HEK293 (cell line): ENCODE data around the gene NID1.

Experiments
- CTCF ChIA-PET: fragments of 350-600 bp; formaldehyde crosslinking; extraction: SDS; loops from one replicate; lab custom pipeline; 2021; ENCODE audit warnings: antibody characterized with exemption; lab: Yijun Ruan, JAX
- POLR2A ChIA-PET: fragments of 300-600 bp; formaldehyde crosslinking; extraction: SDS; loops from one replicate; lab custom pipeline; 2020; ENCODE audit warnings: antibody characterized with exemption, inconsistent platforms; lab: Yijun Ruan, JAX
- H3K27ac ChIP-seq: fragments of 200-500 bp; sonication (Bioruptor generic); 2 replicates; pipeline ENCODE4 v1.5.1; 2014; ENCODE audit warnings: low read depth, low read length, control low read depth, inconsistent platforms; ENCODE audit errors: extremely low read depth
- H3K36me3 ChIP-seq, 2 experiments: fragments of 200-500 bp in 1 of 2; sonication (Bioruptor generic) in 1 of 2; 1 replicate in 1 of 2; 2 replicates in 1 of 2; pipeline ENCODE4 v1.5.1; 2014 to 2017; ENCODE audit warnings: inconsistent platforms in 2 of 2, low read length in 2 of 2; ENCODE audit not compliant: control insufficient read depth in 2 of 2, insufficient read depth in 1 of 2
- H3K4me1 ChIP-seq: fragments of 200-500 bp; sonication (Bioruptor generic); 2 replicates; pipeline ENCODE4 v1.5.1; 2014; ENCODE audit warnings: mild to moderate bottlenecking, low read length, inconsistent platforms; ENCODE audit not compliant: control insufficient read depth, insufficient read depth
- H3K4me3 ChIP-seq: 2 replicates; pipeline ENCODE4 v1.5.1; 2011; ENCODE audit warnings: low read depth, mild to moderate bottlenecking, control low read depth, low read length, moderate library complexity
- H3K9me3 ChIP-seq: fragments of 200-500 bp; sonication (Bioruptor generic); 2 replicates; pipeline ENCODE4 v1.5.1; 2014; ENCODE audit warnings: low read depth, low read length, inconsistent platforms; ENCODE audit not compliant: control insufficient read depth, insufficient read depth
- BCL11A ChIP-seq: fragments of 450-650 bp; formaldehyde crosslinking; IDR thresholded peaks from 2 replicates; pipeline ENCODE4 v1.5.1; 2016; ENCODE audit warnings: low read depth, missing biosample characterization, missing genetic modification characterization
- GLI2 ChIP-seq: fragments of 450-650 bp; formaldehyde crosslinking; IDR thresholded peaks from 2 replicates; pipeline ENCODE4; 2017; ENCODE audit warnings: missing biosample characterization, missing genetic modification characterization, low read depth, borderline replicate concordance
- MYNN ChIP-seq: fragments of 450-650 bp; formaldehyde crosslinking; IDR thresholded peaks from 2 replicates; pipeline ENCODE4 v1.5.1; 2016; ENCODE audit warnings: missing biosample characterization, missing genetic modification characterization, borderline replicate concordance
- OVOL3 ChIP-seq: fragments of 450-650 bp; formaldehyde crosslinking; IDR thresholded peaks from 2 replicates; pipeline ENCODE4 v1.5.1; 2016; ENCODE audit warnings: missing biosample characterization, missing genetic modification characterization
- SCRT2 ChIP-seq: fragments of 450-650 bp; formaldehyde crosslinking; IDR thresholded peaks from 2 replicates; pipeline ENCODE4 v1.5.1; 2016; ENCODE audit warnings: missing biosample characterization, missing genetic modification characterization
- SP3 ChIP-seq: fragments of 450-650 bp; formaldehyde crosslinking; IDR thresholded peaks from 2 replicates; pipeline ENCODE4 v1.5.1; 2016; ENCODE audit warnings: missing biosample characterization, missing genetic modification characterization
- ZBTB20 ChIP-seq: fragments of 450-650 bp; formaldehyde crosslinking; IDR thresholded peaks from 2 replicates; pipeline ENCODE4 v1.5.1; 2016; ENCODE audit warnings: missing biosample characterization, missing genetic modification characterization
- ZBTB21 ChIP-seq: fragments of 450-650 bp; formaldehyde crosslinking; IDR thresholded peaks from 2 replicates; pipeline ENCODE4 v1.5.1; 2017; ENCODE audit warnings: missing biosample characterization, missing genetic modification characterization
- ZBTB26 ChIP-seq: fragments of 450-650 bp; formaldehyde crosslinking; optimal IDR thresholded peaks from 2 replicates; pipeline ENCODE3; 2016; ENCODE audit warnings: missing biosample characterization, mild to moderate bottlenecking, missing genetic modification characterization
- ZBTB48 ChIP-seq: fragments of 450-650 bp; formaldehyde crosslinking; IDR thresholded peaks from 2 replicates; pipeline ENCODE4 v1.5.1; 2016; ENCODE audit warnings: missing biosample characterization, missing genetic modification characterization
- ZFP69B ChIP-seq: fragments of 450-650 bp; formaldehyde crosslinking; IDR thresholded peaks from 2 replicates; pipeline ENCODE4 v1.5.1; 2016; ENCODE audit warnings: missing biosample characterization, missing genetic modification characterization
- ZNF121 ChIP-seq: fragments of 450-650 bp; formaldehyde crosslinking; IDR thresholded peaks from 2 replicates; pipeline ENCODE4 v1.5.1; 2016; ENCODE audit warnings: missing biosample characterization, missing genetic modification characterization
- ZNF133 ChIP-seq: fragments of 450-650 bp; formaldehyde crosslinking; IDR thresholded peaks from 2 replicates; pipeline ENCODE4 v1.5.1; 2016; ENCODE audit warnings: missing biosample characterization, missing genetic modification characterization
- ZNF16 ChIP-seq: fragments of 450-650 bp; formaldehyde crosslinking; IDR thresholded peaks from 2 replicates; pipeline ENCODE4 v1.5.1; 2016; ENCODE audit warnings: low read depth, missing biosample characterization, missing genetic modification characterization
- ZNF169 ChIP-seq: fragments of 450-650 bp; formaldehyde crosslinking; IDR thresholded peaks from 2 replicates; pipeline ENCODE4 v1.5.1; 2016; ENCODE audit warnings: missing biosample characterization, missing genetic modification characterization
- ZNF23 ChIP-seq: fragments of 450-650 bp; formaldehyde crosslinking; IDR thresholded peaks from 2 replicates; pipeline ENCODE4 v1.5.1; 2016; ENCODE audit warnings: missing biosample characterization, missing genetic modification characterization, borderline replicate concordance
- ZNF354C ChIP-seq: fragments of 450-650 bp; formaldehyde crosslinking; IDR thresholded peaks from 2 replicates; pipeline ENCODE4 v1.5.1; 2016; ENCODE audit warnings: missing biosample characterization, missing genetic modification characterization, low read depth, borderline replicate concordance
- ZNF366 ChIP-seq: fragments of 450-650 bp; formaldehyde crosslinking; conservative IDR thresholded peaks from 2 replicates; pipeline ENCODE4 v1.5.1; 2016; ENCODE audit warnings: missing biosample characterization, missing genetic modification characterization
- ZNF398 ChIP-seq: fragments of 450-650 bp; formaldehyde crosslinking; IDR thresholded peaks from 2 replicates; pipeline ENCODE4 v1.5.1; 2017; ENCODE audit warnings: missing biosample characterization, missing genetic modification characterization
- ZNF580 ChIP-seq: fragments of 450-650 bp; formaldehyde crosslinking; IDR thresholded peaks from 2 replicates; pipeline ENCODE4 v1.5.1; 2016; ENCODE audit warnings: missing biosample characterization, missing genetic modification characterization
- ZNF600 ChIP-seq: fragments of 450-650 bp; formaldehyde crosslinking; IDR thresholded peaks from 2 replicates; pipeline ENCODE4 v1.5.1; 2016; ENCODE audit warnings: missing biosample characterization, missing genetic modification characterization
- ZNF610 ChIP-seq: fragments of 450-650 bp; formaldehyde crosslinking; IDR thresholded peaks from 2 replicates; pipeline ENCODE4 v1.5.1; 2016; ENCODE audit warnings: missing biosample characterization, missing genetic modification characterization, borderline replicate concordance
- ZNF692 ChIP-seq: fragments of 450-650 bp; formaldehyde crosslinking; IDR thresholded peaks from 2 replicates; pipeline ENCODE4 v1.5.1; 2016; ENCODE audit warnings: missing biosample characterization, missing genetic modification characterization
- ZNF768 ChIP-seq: fragments of 450-650 bp; formaldehyde crosslinking; IDR thresholded peaks from 2 replicates; pipeline ENCODE4 v1.5.1; 2018; ENCODE audit warnings: missing biosample characterization, mild to moderate bottlenecking, missing genetic modification characterization
- ZNF776 ChIP-seq: fragments of 450-650 bp; formaldehyde crosslinking; IDR thresholded peaks from 2 replicates; pipeline ENCODE4 v1.5.0; 2017; ENCODE audit warnings: missing biosample characterization, missing genetic modification characterization, borderline replicate concordance
- ZNF837 ChIP-seq: fragments of 450-650 bp; formaldehyde crosslinking; IDR thresholded peaks from 2 replicates; pipeline ENCODE4 v1.5.1; 2016; ENCODE audit warnings: missing biosample characterization, missing genetic modification characterization
- ZSCAN30 ChIP-seq: fragments of 450-650 bp; IDR thresholded peaks from 2 replicates; pipeline ENCODE4 v1.5.1; 2018; ENCODE audit warnings: missing biosample characterization, mild to moderate bottlenecking, missing genetic modification characterization, moderate library complexity
- TF ChIP-seq, protein P1 (sequence below): fragments of 450-650 bp; formaldehyde crosslinking; IDR thresholded peaks from 2 replicates; pipeline ENCODE4 v1.5.1; 2016; ENCODE audit warnings: missing biosample characterization, missing genetic modification characterization

NID1 gene

DNA sequence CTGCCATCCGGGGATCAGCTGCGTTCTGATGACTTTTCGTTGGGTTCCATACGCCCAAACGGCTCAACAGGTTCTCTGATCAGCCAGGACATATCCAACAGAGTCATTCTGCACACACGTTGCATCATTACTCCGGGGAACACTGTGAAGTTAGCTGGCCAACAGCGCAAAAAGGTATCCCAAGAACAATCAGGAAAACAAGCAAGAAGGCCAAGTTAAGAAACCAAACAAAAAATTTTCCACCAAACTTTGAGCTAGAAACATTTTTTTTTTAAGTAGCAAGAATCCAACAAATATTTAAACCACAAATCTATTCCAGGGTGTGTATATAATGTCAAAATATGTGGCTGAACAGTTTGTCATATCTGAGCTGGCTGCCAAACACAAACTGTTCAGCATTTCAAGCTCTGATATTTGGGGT lies 29.2 kb downstream of the NID1 start:
- TF ChIP-seq SCRT2 (tag by site-specific recombination) = peak; percentile 35; the same call in 1 of the 2 replicates
- TF ChIP-seq ZNF837 (tag by site-specific recombination) = no peak
- TF ChIP-seq ZNF580 (tag by site-specific recombination) = no peak
- TF ChIP-seq ZNF121 (tag by site-specific recombination) = no peak
- TF ChIP-seq ZSCAN30 (tag by site-specific recombination) = no peak
- TF ChIP-seq, all 188 proteins: peak for 1
- Histone ChIP-seq H3K9me3 (no peaks in the 10 kb centered on the region), H3K4me1 (no peaks in the 10 kb centered on the region), H3K27ac (no peak overlapping the region), H3K36me3 (peaks cover 8 to 53% of the 10 kb centered on the region in 2 experiments; a peak in 2 of 3 replicates), H3K4me3 (no peak overlapping the region)
- ChIA-PET POLR2A (no interaction called here), CTCF (interaction anchor here (0.6 kb wide), 1 partner anchor 93 kb away, joined by 4 read pairs; no protein-coding TSS in a partner anchor)

DNA sequence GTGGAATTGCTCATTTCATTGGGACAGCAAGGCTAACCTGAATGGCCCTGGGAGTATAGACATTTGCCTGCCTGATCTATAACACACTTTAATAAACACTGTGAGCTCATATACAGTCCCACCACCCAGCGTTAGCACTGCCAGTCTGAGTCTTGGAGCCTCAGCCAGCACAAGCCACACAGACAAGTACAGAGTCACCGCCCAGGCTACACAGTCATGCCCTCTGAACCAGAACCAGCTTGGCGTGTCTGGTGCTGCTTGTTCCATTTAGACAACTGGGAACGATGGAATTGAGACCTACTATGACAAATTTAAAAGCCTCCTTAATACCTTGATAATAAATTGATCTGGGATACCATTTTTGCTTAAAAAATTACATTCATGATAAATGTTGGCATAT lies 31.6 kb downstream of the NID1 start:
- TF ChIP-seq ZBTB21 (tag by site-specific recombination) (no peak), ZNF610 (tag by site-specific recombination) (no peak), ZNF768 (tag by site-specific recombination) (no peak), SP3 (tag by site-specific recombination) (no peak), ZNF776 (tag by site-specific recombination) (no peak), ZNF600 (tag by site-specific recombination) (no peak), ZNF133 (tag by site-specific recombination) (no peak), ZNF366 (tag by site-specific recombination) (no peak), ZNF23 (tag by site-specific recombination) (no peak), ZBTB20 (tag by site-specific recombination) (no peak), ZNF692 (tag by site-specific recombination) (no peak), ZNF16 (tag by site-specific recombination) (no peak)
- TF ChIP-seq, protein P1, sequence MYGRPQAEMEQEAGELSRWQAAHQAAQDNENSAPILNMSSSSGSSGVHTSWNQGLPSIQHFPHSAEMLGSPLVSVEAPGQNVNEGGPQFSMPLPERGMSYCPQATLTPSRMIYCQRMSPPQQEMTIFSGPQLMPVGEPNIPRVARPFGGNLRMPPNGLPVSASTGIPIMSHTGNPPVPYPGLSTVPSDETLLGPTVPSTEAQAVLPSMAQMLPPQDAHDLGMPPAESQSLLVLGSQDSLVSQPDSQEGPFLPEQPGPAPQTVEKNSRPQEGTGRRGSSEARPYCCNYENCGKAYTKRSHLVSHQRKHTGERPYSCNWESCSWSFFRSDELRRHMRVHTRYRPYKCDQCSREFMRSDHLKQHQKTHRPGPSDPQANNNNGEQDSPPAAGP (tag by site-specific recombination) = no peak
- CTCF ChIA-PET = no interaction called here
- Histone ChIP-seq H3K9me3 (no peaks in the 10 kb centered on the region), H3K27ac (no peak overlapping the region), H3K36me3 (peaks cover 15 to 72% of the 10 kb centered on the region in 2 experiments), H3K4me3 (no peak overlapping the region), H3K4me1 (no peaks in the 10 kb centered on the region)
- POLR2A ChIA-PET = no interaction called here

DNA sequence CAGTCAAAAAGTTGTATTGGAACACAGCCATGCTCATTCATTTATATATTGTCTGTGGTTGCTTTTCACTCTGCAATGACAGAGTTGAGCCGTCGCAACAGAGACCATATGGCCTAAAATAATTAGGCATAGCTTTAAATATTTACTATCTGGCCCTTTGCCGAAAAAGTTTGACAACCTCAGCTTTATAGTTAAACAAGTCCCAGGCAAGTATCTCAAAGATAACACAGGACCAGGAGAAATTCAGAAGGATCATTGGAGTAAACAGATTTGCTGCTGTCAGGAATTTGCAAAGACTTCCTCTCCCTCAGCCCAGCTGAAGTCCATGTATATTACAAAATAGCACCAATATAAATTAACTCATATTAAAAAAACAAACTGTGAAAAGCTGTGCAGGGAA lies 34.4 kb downstream of the NID1 start:
- POLR2A ChIA-PET = interaction anchor here (1.3 kb wide), 1 partner anchor 526 kb away, joined by 3 read pairs; the partner anchor contains the start of gene B3GALNT2
- Histone ChIP-seq H3K9me3 (no peaks in the 10 kb centered on the region), H3K27ac (no peak overlapping the region; the same call in 1 of the 2 replicates), H3K4me3 (no peak overlapping the region), H3K4me1 (no peaks in the 10 kb centered on the region), H3K36me3 (peaks cover 25 to 73% of the 10 kb centered on the region in 2 experiments)
- CTCF ChIA-PET = no interaction called here
- TF ChIP-seq GLI2 (tag by site-specific recombination) = no peak
- no peak for TF ChIP-seq ZNF398 (tag by site-specific recombination)
- TF ChIP-seq BCL11A (tag by site-specific recombination) = no peak
- TF ChIP-seq ZNF354C (tag by site-specific recombination) = no peak
- TF ChIP-seq ZBTB48 (tag by site-specific recombination) = no peak
- no peak for TF ChIP-seq ZBTB26
- TF ChIP-seq ZNF169 = no peak
- no peak for TF ChIP-seq OVOL3 (tag by site-specific recombination)
- TF ChIP-seq MYNN = no peak
- no peak for TF ChIP-seq ZFP69B (tag by site-specific recombination)
